ENCODE data around the gene ADGRG7.

ADGRG7 gene

DNA sequence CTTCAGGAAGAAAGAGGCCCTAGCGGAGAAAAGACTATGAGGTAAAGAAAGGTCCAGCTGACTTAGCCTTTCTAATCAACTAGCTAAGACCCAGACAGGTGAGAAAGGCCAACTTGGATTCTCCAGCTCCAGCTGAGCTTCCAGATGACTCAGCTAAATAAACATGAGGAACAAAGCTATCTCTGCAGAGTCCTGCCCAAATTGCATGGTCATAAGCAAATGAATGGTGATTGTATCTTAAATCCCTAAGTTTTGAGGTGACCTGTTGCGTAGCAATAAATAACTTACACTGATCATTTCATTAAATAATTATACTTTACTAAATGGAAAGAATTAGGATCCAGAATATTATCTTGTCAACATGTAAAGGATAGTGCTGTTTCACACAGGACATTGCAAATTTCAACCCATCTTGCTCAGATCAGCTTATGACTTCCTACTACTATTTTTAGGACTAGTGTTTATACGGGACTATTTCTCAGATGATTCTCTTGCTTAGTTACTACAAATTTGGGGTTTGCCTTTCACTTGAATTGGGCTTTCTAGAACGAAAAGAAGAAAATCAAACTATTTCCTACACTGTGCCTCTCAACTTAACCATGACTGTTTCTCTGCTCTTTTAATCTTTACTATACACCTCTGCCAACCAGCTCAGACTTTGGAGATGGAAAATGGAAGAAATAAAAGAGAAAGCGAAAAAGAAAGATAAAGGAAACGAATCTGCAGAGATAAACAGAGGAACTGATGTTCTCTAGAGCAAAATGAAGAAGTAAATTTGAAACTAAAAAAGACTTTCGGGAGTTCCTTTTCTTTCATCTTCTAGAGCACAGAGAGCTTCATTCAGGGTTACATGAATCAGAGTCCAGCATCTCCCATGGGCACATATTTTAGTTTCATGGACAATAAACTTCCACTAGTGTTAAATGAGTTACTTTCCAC lies 6.6 kb upstream of the ADGRG7 start:
- peak overlapping the region; percentile 59; the same call in 1 of the 2 replicates for H3K27ac ChIP-seq (ENCODE audit: low read depth, low read length)
- peaks cover 20% of the 10 kb centered on the region for H3K4me1 ChIP-seq (ENCODE audit: control insufficient read depth, insufficient read depth, low read length)
- no peaks in the 10 kb centered on the region for H3K27me3 ChIP-seq (ENCODE audit: control insufficient read depth, insufficient read depth, low read length)
- H3K4me3 ChIP-seq (ENCODE audit: low read depth, low read length) = no peak overlapping the region
- H3K9me3 ChIP-seq (ENCODE audit: control insufficient read depth, insufficient read depth, low read depth, low read length) = no peaks in the 10 kb centered on the region
- H3K9ac ChIP-seq (ENCODE audit: low read length) = no peak overlapping the region
- H3K36me3 ChIP-seq (ENCODE audit: control insufficient read depth, insufficient read depth, low read length) = no peaks in the 10 kb centered on the region

DNA sequence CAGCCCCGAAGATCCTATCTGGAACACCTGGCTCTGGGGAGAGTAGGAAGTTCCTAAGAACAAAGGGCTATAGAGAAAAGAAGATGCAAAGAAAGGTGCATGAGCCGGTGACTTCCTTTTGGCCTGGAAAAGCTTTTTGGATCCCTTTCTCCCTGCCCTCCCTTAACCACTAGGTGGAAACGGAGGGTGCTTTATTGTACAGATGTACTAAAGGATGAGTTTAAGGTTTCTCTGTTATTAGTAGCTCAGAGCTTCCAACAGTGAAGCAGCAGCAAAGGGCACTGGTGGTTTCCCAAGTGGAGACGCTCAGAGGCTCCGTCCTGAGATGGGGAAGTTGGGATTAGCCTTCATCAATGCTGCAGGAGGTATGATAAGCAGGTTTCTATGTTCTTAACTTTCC lies 5.9 kb upstream of the ADGRG7 start:
- H3K9ac ChIP-seq (ENCODE audit: low read length) = no peak overlapping the region
- H3K4me1 ChIP-seq (ENCODE audit: control insufficient read depth, insufficient read depth, low read length) = peaks cover 20% of the 10 kb centered on the region
- H3K4me3 ChIP-seq (ENCODE audit: low read depth, low read length) = no peak overlapping the region
- no peaks in the 10 kb centered on the region for H3K27me3 ChIP-seq (ENCODE audit: control insufficient read depth, insufficient read depth, low read length)
- H3K36me3 ChIP-seq (ENCODE audit: control insufficient read depth, insufficient read depth, low read length) = no peaks in the 10 kb centered on the region
- no peak overlapping the region for H3K27ac ChIP-seq (ENCODE audit: low read depth, low read length)
- H3K9me3 ChIP-seq (ENCODE audit: control insufficient read depth, insufficient read depth, low read depth, low read length) = no peaks in the 10 kb centered on the region

GRCh38 chr3:100605358-100605757 lies 4.0 kb upstream of the ADGRG7 start:
- H3K27ac ChIP-seq (ENCODE audit: low read depth, low read length) = no peak overlapping the region
- peaks cover 20% of the 10 kb centered on the region for H3K4me1 ChIP-seq (ENCODE audit: control insufficient read depth, insufficient read depth, low read length)
- H3K9me3 ChIP-seq (ENCODE audit: control insufficient read depth, insufficient read depth, low read depth, low read length) = no peaks in the 10 kb centered on the region
- no peaks in the 10 kb centered on the region for H3K36me3 ChIP-seq (ENCODE audit: control insufficient read depth, insufficient read depth, low read length)
- H3K4me3 ChIP-seq (ENCODE audit: low read depth, low read length) = no peak overlapping the region
- no peak overlapping the region for H3K9ac ChIP-seq (ENCODE audit: low read length)
- no peaks in the 10 kb centered on the region for H3K27me3 ChIP-seq (ENCODE audit: control insufficient read depth, insufficient read depth, low read length)

DNA sequence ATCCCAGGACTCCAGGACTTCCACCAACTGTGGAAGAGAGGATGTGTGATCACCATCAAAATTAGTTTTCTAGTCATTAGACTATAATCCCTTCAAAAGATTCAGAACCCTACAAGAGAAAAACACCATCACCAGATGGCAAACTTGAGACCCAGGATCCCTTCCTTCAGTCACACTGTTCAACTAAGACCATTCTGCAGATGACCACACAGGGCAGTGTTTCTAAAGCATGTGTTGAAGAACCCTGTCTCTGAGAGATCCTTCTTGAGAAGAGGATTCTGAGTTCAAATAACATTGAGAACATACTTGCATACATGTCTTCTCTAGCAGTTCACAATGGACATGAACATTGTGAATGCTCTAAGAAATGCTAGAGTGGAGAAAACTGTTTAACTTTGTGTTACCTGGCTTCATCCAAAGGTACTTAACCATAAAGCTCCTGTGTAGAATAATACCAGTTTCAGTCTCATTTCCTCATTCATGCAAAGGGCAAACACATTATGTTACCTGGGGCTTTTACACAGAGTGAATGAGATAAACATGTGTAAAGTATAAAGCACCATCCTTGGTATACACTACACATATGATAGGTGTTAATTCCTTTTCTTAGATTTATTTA lies 2.4 kb upstream of the ADGRG7 start:
- Histone ChIP-seq H3K9me3 (ENCODE audit: control insufficient read depth, insufficient read depth, low read depth, low read length) (no peaks in the 10 kb centered on the region), H3K36me3 (ENCODE audit: control insufficient read depth, insufficient read depth, low read length) (no peaks in the 10 kb centered on the region), H3K27ac (ENCODE audit: low read depth, low read length) (no peak overlapping the region), H3K27me3 (ENCODE audit: control insufficient read depth, insufficient read depth, low read length) (no peaks in the 10 kb centered on the region), H3K9ac (ENCODE audit: low read length) (no peak overlapping the region), H3K4me3 (ENCODE audit: low read depth, low read length) (no peak overlapping the region), H3K4me1 (ENCODE audit: control insufficient read depth, insufficient read depth, low read length) (peaks cover 23% of the 10 kb centered on the region)

DNA sequence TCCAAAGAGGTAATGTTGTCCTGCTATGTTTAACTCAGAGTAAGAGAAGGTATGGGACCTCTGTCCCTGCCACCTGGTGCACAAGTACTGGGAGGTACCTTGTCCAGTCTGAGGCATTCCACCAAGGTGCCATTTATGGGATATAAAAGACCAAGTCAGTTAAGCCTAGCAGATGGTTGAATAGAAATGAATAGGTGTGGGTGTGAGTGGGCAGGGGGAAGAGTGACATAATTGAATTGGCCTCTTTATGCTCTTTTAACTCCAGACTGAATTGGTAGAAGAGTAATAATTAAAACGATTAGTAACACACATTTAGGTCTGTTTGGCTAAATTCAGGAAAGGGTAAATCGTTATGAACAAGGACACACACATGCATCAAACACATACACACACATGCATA lies 562 bp downstream of the ADGRG7 start:
- no peak overlapping the region for H3K9ac ChIP-seq (ENCODE audit: low read length)
- no peaks in the 10 kb centered on the region for H3K27me3 ChIP-seq (ENCODE audit: control insufficient read depth, insufficient read depth, low read length)
- peaks cover 6% of the 10 kb centered on the region for H3K4me1 ChIP-seq (ENCODE audit: control insufficient read depth, insufficient read depth, low read length)
- H3K9me3 ChIP-seq (ENCODE audit: control insufficient read depth, insufficient read depth, low read depth, low read length) = no peaks in the 10 kb centered on the region
- no peak overlapping the region for H3K4me3 ChIP-seq (ENCODE audit: low read depth, low read length)
- H3K27ac ChIP-seq (ENCODE audit: low read depth, low read length) = no peak overlapping the region
- no peaks in the 10 kb centered on the region for H3K36me3 ChIP-seq (ENCODE audit: control insufficient read depth, insufficient read depth, low read length)

DNA sequence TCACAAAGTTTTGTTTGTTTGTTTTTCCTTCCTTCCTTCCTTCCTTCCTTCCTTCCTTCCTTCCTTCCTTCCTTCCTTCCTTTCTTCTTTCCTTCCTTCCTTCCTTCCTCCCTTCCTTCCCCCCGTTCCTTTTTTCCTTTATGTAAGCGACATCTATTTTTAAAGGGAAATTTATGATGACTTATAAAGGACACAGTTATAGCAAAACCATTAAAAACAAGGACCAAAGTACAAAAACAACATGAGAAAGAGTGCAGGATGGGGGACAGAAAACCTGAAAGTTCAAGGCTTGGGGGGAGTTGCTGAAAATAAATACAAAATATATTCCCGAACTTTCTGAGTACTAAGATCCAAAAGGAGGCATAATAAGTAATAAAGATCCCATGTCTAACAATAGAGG lies 1.8 kb downstream of the ADGRG7 start:
- no peaks in the 10 kb centered on the region for H3K9me3 ChIP-seq (ENCODE audit: control insufficient read depth, insufficient read depth, low read depth, low read length)
- peaks cover 4% of the 10 kb centered on the region; the same call in 1 of the 2 replicates for H3K4me1 ChIP-seq (ENCODE audit: control insufficient read depth, insufficient read depth, low read length)
- no peaks in the 10 kb centered on the region for H3K27me3 ChIP-seq (ENCODE audit: control insufficient read depth, insufficient read depth, low read length)
- no peak overlapping the region for H3K9ac ChIP-seq (ENCODE audit: low read length)
- H3K4me3 ChIP-seq (ENCODE audit: low read depth, low read length) = no peak overlapping the region
- H3K27ac ChIP-seq (ENCODE audit: low read depth, low read length) = no peak overlapping the region
- H3K36me3 ChIP-seq (ENCODE audit: control insufficient read depth, insufficient read depth, low read length) = no peaks in the 10 kb centered on the region

GRCh38 chr3:100613721-100614390 lies 4.5 kb downstream of the ADGRG7 start:
- Histone ChIP-seq H3K4me1 (ENCODE audit: control insufficient read depth, insufficient read depth, low read length) (peaks cover 4% of the 10 kb centered on the region; the same call in 1 of the 2 replicates), H3K9ac (ENCODE audit: low read length) (no peak overlapping the region), H3K4me3 (ENCODE audit: low read depth, low read length) (no peak overlapping the region), H3K36me3 (ENCODE audit: control insufficient read depth, insufficient read depth, low read length) (no peaks in the 10 kb centered on the region), H3K27me3 (ENCODE audit: control insufficient read depth, insufficient read depth, low read length) (no peaks in the 10 kb centered on the region), H3K27ac (ENCODE audit: low read depth, low read length) (no peak overlapping the region), H3K9me3 (ENCODE audit: control insufficient read depth, insufficient read depth, low read depth, low read length) (no peaks in the 10 kb centered on the region)

DNA sequence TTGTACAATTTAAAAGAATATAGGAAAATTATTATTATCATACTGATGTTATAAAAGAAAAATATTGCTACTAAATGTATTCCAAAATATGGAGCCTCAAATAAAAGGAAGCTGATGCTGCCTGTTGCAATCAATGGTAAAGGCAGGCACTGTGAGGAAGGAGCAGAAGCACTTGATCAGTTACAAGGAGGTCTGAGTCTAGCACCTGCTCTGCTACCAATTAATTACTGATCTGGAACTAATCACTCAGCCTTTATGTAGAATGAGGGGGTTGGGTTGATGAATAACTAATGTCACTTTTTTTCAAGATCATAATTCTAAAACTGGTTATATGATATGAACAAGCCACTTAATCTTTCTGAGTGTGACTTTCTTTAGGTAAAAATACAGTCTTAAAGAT lies 5.5 kb downstream of the ADGRG7 start:
- H3K27ac ChIP-seq (ENCODE audit: low read depth, low read length) = no peak overlapping the region

GRCh38 chr3:100615684-100616083 lies 6.3 kb downstream of the ADGRG7 start:
- Histone ChIP-seq H3K4me1 (ENCODE audit: control insufficient read depth, insufficient read depth, low read length) (peaks cover 2% of the 10 kb centered on the region; the same call in 1 of the 2 replicates), H3K36me3 (ENCODE audit: control insufficient read depth, insufficient read depth, low read length) (no peaks in the 10 kb centered on the region), H3K27me3 (ENCODE audit: control insufficient read depth, insufficient read depth, low read length) (no peaks in the 10 kb centered on the region), H3K27ac (ENCODE audit: low read depth, low read length) (no peak overlapping the region), H3K9ac (ENCODE audit: low read length) (no peak overlapping the region), H3K4me3 (ENCODE audit: low read depth, low read length) (no peak overlapping the region), H3K9me3 (ENCODE audit: control insufficient read depth, insufficient read depth, low read depth, low read length) (no peaks in the 10 kb centered on the region)

More for the DNA sequence above, 5.5 kb downstream of the ADGRG7 start:
- Histone ChIP-seq H3K9me3 (ENCODE audit: control insufficient read depth, insufficient read depth, low read depth, low read length) (no peaks in the 10 kb centered on the region), H3K36me3 (ENCODE audit: control insufficient read depth, insufficient read depth, low read length) (no peaks in the 10 kb centered on the region), H3K27me3 (ENCODE audit: control insufficient read depth, insufficient read depth, low read length) (no peaks in the 10 kb centered on the region), H3K4me1 (ENCODE audit: control insufficient read depth, insufficient read depth, low read length) (peaks cover 4% of the 10 kb centered on the region; the same call in 1 of the 2 replicates), H3K4me3 (ENCODE audit: low read depth, low read length) (no peak overlapping the region), H3K9ac (ENCODE audit: low read length) (no peak overlapping the region)

GRCh38 chr3:100621251-100621650 lies 11.8 kb downstream of the ADGRG7 start:
- H3K36me3 ChIP-seq (ENCODE audit: control insufficient read depth, insufficient read depth, low read length) = no peaks in the 10 kb centered on the region
- no peaks in the 10 kb centered on the region for H3K4me1 ChIP-seq (ENCODE audit: control insufficient read depth, insufficient read depth, low read length)
- no peak overlapping the region for H3K4me3 ChIP-seq (ENCODE audit: low read depth, low read length)
- H3K27me3 ChIP-seq (ENCODE audit: control insufficient read depth, insufficient read depth, low read length) = no peaks in the 10 kb centered on the region
- no peak overlapping the region for H3K9ac ChIP-seq (ENCODE audit: low read length)
- H3K27ac ChIP-seq (ENCODE audit: low read depth, low read length) = no peak overlapping the region
- H3K9me3 ChIP-seq (ENCODE audit: control insufficient read depth, insufficient read depth, low read depth, low read length) = no peaks in the 10 kb centered on the region

DNA sequence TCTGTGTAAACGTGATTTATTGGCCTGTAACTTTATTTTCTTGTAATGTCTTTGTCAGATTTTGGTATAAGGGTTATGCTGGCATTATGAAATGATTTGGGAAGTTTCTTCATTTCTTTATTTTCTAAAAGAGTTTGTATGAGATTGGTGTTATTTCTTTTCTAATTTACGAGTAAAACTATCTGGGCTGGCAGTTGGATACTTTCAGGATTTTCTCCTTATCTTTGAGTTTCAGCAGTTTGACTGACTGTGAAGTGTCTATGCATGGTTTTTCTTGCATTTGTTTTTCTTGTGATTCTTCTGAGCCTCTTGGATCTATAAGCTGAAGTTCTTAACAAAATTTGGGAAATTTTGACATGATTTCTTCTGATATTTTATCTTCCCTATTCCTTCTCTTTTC lies 18.1 kb downstream of the ADGRG7 start:
- Histone ChIP-seq H3K27me3 (ENCODE audit: control insufficient read depth, insufficient read depth, low read length) (no peaks in the 10 kb centered on the region), H3K4me1 (ENCODE audit: control insufficient read depth, insufficient read depth, low read length) (peaks cover 5% of the 10 kb centered on the region; the same call in 1 of the 2 replicates), H3K9me3 (ENCODE audit: control insufficient read depth, insufficient read depth, low read depth, low read length) (no peaks in the 10 kb centered on the region), H3K27ac (ENCODE audit: low read depth, low read length) (no peak overlapping the region), H3K9ac (ENCODE audit: low read length) (no peak overlapping the region), H3K4me3 (ENCODE audit: low read depth, low read length) (no peak overlapping the region), H3K36me3 (ENCODE audit: control insufficient read depth, insufficient read depth, low read length) (no peaks in the 10 kb centered on the region)

All from HUES6 (cell line).